HG02981 (cell line): ENCODE results near the gene WDR76.
A peak's percentile ranks its signal among the peaks of the same experiment; 100 is the strongest.
"Not testable (repeated sequence)": the region's sequence is repeated elsewhere in the genome, so short reads cannot be mapped to it uniquely, and the experiment has no call there.

Experiments used
- ATAC-seq: cut with Tn5 transposase; IDR thresholded peaks from one replicate; pipeline ENCODE4 v1.9.1; 2021; ENCODE audit warnings: mild to moderate bottlenecking, moderate library complexity; ENCODE audit not compliant: unreplicated experiment

The WDR76 gene

GRCh38 chr15:43826508-43827341 lies at the start of gene WDR76:
TSS of gene WDR76 (plus strand) at chr15:43827002. CDS start at chr15:43827033, 31 bp downstream.
- peak; percentile 61 for ATAC-seq

- ATAC-seq: peak; percentile 58
These were observed 49.4 kb upstream of the WDR76 start for GRCh38 chr15:43777267-43777914.

DNA sequence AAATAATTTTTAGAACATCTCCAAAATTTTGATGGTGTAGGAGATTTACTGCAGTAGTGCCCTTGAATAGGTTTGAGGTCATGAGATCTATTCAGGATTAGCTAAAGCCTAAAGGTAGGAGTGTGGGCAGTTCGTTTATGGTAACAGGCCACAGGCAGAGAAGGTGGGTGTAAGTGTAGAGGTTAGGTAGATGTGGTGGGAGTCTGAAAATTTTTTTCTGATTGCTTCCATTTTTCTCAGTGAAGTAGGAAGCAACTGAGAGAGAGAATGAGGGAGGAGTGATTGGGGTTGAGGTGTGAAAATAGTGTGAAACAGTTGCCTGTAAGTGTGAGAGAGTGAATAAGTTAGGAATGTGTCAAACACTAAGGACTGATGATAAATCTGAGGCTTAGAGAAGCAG lies 47.8 kb upstream of the WDR76 start:
- no peak for ATAC-seq

DNA sequence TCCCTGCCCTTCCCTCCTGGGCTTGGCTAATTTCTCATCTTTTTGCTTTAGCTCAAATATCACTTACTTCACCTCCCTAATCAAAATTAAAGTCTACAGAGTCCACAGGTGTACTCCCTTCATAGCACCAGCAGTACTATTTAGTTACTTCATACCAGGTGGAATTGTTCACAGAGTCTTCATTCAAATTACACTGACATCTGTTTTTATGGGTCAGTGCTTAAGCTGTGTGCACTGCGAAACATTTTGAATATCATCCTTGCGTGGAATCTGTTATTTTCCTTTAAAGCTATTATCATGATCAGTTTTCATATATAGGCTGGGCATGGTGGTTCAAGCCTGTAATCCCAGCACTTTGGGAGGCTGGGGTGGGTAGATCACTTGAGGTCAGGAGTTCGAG lies 37.4 kb upstream of the WDR76 start:
- no peak for ATAC-seq

DNA sequence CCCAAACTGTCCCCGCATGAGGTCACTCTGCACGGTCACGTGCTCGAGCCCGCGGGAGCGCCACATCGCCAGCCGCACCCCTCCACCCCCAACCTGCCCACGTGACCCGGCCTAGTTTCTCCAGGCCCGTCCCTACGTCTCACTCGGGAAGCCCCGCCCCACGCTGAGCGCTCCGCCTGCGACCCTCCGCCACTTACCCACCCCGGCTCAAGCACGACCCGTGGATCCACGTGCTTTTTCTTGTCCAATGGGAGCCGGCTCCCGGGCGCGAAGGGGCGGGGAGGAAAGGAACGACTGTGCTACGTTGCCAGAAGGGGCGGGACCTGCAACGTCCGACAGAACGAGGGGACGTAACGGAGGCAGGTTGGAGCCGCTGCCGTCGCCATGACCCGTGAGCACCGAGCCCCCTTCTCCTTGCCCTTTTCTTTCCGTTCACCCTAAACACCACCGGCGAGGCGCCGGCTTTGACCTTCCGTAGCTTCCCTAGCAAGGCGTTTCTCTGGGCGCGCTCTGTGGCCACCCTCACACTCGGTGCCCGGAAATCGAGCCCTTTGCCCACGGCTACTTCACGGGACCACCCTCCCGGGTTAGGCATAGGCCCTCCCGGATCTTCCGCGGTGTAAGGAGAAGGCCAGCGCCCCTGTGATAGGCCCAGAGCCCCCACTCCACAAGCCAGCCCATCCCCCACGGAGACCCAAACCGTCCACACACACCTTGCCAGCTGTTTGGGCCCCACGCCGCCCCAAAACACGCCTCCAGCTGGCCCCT lies 34.6 kb upstream of the WDR76 start, which contains the start of gene SERF2:
SERF2 (plus strand) TSS at position 328 of the 768 bp plus-strand sequence; CDS start at position 385, 57 bp downstream.
- ATAC-seq: peak; percentile 85

DNA sequence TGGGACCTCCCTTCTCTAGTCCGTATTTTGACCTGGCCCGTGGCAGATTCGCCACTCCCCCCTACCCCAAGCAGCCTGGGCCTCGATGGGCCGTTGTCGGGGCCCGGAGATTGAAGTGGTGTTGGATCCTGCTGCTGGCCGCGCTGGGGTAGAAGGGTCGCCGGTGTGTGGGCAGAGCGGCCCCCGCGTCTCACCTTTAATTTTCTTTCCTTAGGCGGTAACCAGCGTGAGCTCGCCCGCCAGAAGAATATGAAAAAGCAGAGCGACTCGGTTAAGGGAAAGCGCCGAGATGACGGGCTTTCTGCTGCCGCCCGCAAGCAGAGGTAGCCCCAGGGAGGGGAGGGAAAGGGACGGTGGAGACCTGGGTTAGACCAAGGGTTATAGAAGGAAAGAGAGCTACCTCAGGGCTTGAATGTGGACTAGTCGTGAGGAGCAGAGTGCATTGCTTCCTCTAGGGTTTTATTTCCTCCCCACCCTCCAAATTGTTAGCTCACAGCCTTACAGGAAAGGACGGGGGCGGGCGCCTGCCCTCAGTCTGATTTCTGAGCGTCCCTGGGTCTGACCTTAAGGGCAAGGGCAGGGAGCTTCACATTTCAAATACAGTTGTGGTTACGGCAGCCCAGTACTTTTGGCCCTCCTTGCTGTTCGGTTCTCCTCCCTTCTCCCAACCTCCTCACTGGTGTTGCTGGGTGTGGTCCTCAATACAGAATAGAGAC lies 33.9 kb upstream of the WDR76 start:
- no peak for ATAC-seq

- no peak for ATAC-seq
These were observed 33.2 kb upstream of the WDR76 start for GRCh38 chr15:43793647-43794046.

DNA sequence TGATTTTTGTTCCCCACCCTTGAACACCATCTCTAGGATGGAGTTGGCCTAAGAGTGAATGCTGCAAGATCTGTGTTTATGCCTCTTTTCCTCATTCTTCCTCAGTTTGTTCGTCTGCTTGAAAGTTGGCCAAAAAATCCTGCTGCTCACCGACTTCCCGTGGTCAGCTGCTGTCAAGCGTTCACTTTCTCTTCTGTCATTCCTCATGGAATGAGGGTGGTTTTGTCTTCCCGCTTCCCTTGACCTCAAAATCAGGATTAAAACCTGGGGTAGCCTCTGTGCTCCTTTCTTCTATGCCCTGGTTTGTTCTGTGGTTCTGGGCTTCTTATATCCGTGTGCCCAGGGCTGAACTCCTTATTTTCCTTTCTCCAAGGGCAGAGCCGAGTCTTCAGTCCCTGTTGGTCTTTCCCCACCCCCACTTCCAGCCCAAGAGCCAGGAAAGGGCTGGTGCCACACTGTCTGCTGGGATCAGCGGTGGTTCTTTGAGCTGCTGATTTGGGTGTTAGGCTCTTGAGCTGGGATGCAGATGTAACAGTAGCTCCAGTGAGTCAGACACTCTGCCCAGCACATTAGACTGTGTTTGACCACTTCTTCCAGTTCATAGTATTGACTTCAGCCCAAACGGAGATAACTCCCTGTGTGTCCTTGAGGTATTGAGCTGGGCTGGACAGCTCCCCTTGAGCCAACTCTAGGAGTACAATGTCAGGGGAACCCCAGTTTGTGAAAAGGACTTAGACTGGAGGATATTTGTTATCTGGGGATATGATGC lies 32.3 kb upstream of the WDR76 start:
- no peak for ATAC-seq

GRCh38 chr15:43795197-43795596 lies 31.6 kb upstream of the WDR76 start:
- ATAC-seq: no peak

DNA sequence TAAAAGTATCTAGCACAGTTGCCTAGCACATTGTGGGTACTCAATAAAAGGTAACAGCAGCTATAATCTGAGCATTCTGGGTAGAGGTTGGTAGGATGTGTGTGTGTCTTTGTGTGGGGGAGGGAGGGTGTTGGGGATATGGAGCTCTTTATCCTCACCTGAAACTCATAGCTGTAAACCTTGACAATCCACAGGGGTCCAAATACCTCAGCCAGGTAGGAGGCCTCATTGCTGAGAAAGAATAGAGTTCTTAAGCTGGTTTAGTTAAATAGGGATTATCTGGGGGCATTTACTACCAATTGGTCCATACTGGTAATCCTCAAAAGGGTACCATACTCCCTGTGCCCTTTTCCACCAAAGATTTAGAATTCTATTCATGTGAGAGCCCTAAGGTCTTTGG lies 30.8 kb upstream of the WDR76 start:
- no peak for ATAC-seq

DNA sequence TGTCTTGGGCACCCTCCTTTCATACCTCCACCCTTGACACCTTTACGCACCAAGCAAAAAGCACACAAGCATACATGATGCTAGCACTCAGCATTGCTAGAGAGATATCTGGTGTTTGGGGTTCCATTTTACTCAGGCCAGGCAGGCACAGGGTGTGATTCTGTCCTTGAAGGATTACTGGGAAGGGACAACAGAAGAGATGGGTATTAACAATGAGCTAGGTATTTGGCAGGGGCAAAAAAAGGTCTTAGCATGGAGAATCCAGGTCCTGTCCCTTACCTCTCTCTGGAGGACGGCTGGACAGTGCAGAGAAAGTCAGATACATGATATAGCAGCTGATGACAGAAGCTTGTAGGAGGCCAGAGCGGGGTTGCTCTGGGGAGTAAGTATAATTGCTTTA lies 30.2 kb upstream of the WDR76 start:
- no peak for ATAC-seq

DNA sequence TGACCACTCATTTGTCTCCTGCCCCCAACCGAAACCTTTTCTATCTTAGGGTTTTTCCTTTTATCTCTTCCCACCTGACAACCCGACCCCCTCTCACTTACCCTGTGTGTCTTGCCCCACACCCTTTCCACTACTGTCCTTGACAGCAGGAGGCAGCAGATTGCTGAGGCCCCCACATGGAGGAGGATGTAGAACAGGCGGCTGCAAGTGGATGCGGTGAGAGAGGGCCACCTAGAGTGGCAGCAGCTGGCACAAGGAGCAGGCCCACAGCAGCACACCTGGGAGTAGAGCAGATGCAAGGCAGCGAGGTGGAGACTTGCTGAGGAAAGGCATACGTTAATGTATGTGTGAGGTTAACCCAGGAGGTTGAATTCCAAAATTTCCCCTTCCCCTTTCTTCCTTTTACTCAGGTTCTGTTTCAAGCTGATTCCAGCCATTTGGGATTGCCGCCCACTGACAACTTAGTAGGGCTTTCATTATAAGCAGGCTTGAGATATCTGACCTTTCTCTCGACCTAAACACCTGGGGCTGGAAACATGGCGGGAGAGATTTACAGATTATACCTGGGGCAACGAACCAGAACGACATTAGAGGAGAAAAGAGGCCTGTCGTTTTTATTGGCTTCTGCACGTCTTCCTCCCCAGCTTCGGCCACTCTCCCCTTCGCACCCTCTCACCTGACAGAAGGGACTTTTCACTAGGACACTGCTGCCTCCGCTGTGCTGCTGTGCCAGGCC lies 27.4 kb upstream of the WDR76 start:
- ATAC-seq: no peak

DNA sequence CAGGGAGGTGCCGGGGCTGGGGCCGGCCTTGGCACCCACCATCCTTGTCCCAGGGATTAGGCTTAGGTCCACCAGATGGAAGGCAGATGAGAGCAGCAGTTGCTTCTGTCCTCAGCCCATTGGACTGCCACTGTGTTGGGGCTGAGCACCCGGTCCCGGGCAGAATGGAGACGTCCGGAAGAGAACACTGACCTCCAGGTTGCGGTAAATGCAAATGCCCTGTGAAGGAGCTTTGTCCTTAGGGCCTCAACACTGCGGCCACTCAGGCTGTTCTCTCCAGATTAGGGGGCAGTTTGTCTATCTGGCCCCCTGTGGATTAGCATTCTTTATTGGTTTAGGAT lies 26.9 kb upstream of the WDR76 start, which contains the start of gene SERINC4:
SERINC4 (minus strand) TSS at position 276 of the 341 bp plus-strand sequence; CDS start at position 42, 234 bp downstream.
- ATAC-seq: no peak

DNA sequence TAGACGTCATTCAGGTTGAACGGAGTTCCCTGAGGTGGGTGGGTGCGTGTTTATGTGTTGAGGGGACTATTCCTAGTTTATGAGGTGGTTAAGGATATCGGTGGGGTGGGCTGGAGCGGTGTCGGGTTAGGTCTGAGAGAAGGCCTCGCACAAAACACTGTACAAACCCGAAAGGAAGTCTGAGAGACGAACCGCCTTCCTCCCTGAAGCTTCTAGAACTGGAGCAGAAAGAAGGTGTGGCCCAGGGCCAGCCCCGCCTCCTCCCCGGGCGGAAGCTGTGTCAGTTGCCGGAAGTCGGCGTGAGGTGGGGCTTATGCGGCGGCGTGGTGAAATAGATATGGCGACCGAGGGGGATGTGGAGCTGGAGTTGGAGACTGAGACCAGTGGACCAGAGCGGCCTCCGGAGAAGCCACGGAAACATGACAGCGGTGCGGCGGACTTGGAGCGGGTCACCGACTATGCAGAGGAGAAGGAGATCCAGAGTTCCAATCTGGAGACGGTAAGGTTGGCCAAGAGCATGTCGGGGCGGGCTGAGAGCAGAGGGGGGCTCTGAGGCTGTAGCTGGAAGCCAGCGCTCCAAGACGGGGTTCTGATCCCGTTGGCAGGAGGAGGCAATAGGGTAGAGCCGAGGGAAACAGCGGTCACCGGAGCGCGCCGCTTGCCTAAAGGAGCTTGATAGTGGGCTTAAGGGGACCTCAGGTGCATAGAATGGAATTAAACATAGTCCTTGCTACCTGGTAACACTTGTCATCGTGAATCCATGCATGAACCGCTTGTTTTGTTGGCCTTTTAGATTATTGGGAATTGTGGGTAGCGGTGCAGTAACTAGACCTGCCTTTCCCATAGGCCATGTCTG lies 26.3 kb upstream of the WDR76 start, which contains the start of gene HYPK:
HYPK (plus strand) TSS at position 314 of the 856 bp plus-strand sequence; CDS start at position 338, 24 bp downstream.
- peak; percentile 93 for ATAC-seq

- not testable (repeated sequence) for ATAC-seq
These were observed 24.1 kb upstream of the WDR76 start for GRCh38 chr15:43802676-43803075.

- ATAC-seq: no peak
These were observed 18.3 kb upstream of the WDR76 start for GRCh38 chr15:43808435-43808950.

- ATAC-seq: no peak
These were observed 17.7 kb upstream of the WDR76 start for GRCh38 chr15:43808960-43809678.
